Gastrocnemius medialis (tissue), 4 donors: ENCODE measurements around the gene TDRD5.

Experiments
- POLR2A ChIP-seq, 2 donors: fragments of 450-650 bp; IDR thresholded peaks; one replicate each; pipeline ENCODE4 v1.6.1; 2017; ENCODE audit warnings: antibody characterized with exemption in 2 of 2, mild to moderate bottlenecking in 2 of 2, moderate library complexity in 2 of 2
- TF ChIP-seq, protein P1 (sequence below), 5 experiments: fragments of 450-650 bp in 3 of 5; fragments of 200-600 bp in 2 of 5; sonication (generic) in 2 of 5; IDR thresholded peaks in 4 of 5; conservative IDR thresholded peaks in 1 of 5; 1 replicate in 4 of 5; 2 replicates in 1 of 5; pipeline ENCODE4 v1.5.1; 2016 to 2019; ENCODE audit warnings: antibody characterized with exemption in 5 of 5, mild to moderate bottlenecking in 3 of 5, moderate library complexity in 3 of 5

DNA sequence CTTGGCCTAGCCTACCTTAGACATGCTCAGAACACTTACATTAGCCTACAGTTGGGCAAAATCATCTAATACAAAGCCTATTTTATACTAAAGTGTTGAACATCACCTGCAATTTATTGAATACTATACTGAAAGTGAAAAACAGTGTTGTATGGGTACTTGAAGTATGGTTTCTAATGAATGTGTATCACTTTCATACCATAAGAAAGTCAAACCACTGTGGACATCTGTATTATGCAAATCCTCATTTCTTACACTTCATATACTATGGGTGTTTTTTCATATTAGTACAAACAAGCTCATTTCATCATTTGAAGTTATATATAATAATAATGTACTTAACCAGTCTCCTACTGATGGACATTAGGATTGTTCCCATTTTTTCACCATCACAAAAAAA, 41.2 kb downstream of the TDRD5 start:
- TF ChIP-seq, protein P1, sequence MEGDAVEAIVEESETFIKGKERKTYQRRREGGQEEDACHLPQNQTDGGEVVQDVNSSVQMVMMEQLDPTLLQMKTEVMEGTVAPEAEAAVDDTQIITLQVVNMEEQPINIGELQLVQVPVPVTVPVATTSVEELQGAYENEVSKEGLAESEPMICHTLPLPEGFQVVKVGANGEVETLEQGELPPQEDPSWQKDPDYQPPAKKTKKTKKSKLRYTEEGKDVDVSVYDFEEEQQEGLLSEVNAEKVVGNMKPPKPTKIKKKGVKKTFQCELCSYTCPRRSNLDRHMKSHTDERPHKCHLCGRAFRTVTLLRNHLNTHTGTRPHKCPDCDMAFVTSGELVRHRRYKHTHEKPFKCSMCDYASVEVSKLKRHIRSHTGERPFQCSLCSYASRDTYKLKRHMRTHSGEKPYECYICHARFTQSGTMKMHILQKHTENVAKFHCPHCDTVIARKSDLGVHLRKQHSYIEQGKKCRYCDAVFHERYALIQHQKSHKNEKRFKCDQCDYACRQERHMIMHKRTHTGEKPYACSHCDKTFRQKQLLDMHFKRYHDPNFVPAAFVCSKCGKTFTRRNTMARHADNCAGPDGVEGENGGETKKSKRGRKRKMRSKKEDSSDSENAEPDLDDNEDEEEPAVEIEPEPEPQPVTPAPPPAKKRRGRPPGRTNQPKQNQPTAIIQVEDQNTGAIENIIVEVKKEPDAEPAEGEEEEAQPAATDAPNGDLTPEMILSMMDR (IDR thresholded peaks at IDR 0.05 in 4 of 5, conservative IDR thresholded peaks at IDR 0.05 in 1 of 5): no peak
- no peak for TF ChIP-seq POLR2A (IDR thresholded peaks at IDR 0.05)
